Naive thymus-derived CD4-positive, alpha-beta T cell (primary cell): ENCODE measurements around the gene ALDH18A1. TPM values are rescaled to one million over a fixed set of nuclear protein-coding genes. Genes with fewer than 3 reads are reported as not detected.
A peak's percentile ranks its signal among the peaks of the same experiment; 100 is the strongest.

ENCODE experiments used
- ATAC-seq: fragments of 150-1000 bp; cut with Tn5 transposase; 2 replicates; pipeline ENCODE4 v1.10.0; 2021; ENCODE audit warnings: mild to moderate bottlenecking, moderate library complexity
- CTCF ChIA-PET: fragments of 350-600 bp; sonication (Branson Sonifier 250); formaldehyde crosslinking; loops from one replicate; lab custom pipeline; 2021; ENCODE audit warnings: antibody characterized with exemption; lab: Charles Lee
- POLR2A ChIA-PET: fragments of 350-600 bp; sonication (Branson Sonifier 250); formaldehyde crosslinking; loops from one replicate; lab custom pipeline; 2021; ENCODE audit warnings: antibody characterized with exemption, inconsistent platforms; lab: Charles Lee
- DNase-seq, 9 donors: peaks; one replicate each; pipeline versions ENCODE4 v3.0.0 to v3.0.0-alpha.2; 2020 to 2022; ENCODE audit warnings: mixed read lengths in 1 of 9
- H3K27ac ChIP-seq: one replicate; pipeline ENCODE4 v1.7.0; 2013; ENCODE audit warnings: mild to moderate bottlenecking, low read depth, low read length, moderate library complexity
- H3K27me3 ChIP-seq, 2 donors: one replicate each; pipeline ENCODE4 v1.7.0; 2013; ENCODE audit warnings: low read length in 2 of 2, mild to moderate bottlenecking in 2 of 2, moderate library complexity in 2 of 2; ENCODE audit not compliant: control insufficient read depth in 2 of 2, insufficient read depth in 2 of 2
- H3K36me3 ChIP-seq, 3 experiments: 1 replicate in 2 of 3; 2 replicates in 1 of 3; pipeline ENCODE4 v1.7.0; 2013; ENCODE audit warnings: low read length in 3 of 3, mild to moderate bottlenecking in 3 of 3, moderate library complexity in 1 of 3; ENCODE audit not compliant: insufficient read depth in 3 of 3, control insufficient read depth in 2 of 3
- H3K4me1 ChIP-seq, 2 donors: one replicate each; pipeline ENCODE4 v1.7.0; 2013; ENCODE audit warnings: low read length in 2 of 2, mild to moderate bottlenecking in 2 of 2, moderate library complexity in 1 of 2; ENCODE audit not compliant: control insufficient read depth in 2 of 2, insufficient read depth in 2 of 2
- H3K4me3 ChIP-seq: 2 replicates; pipeline ENCODE4 v1.7.0; 2013; ENCODE audit warnings: mild to moderate bottlenecking, low read length
- H3K9me3 ChIP-seq, 3 experiments: 1 replicate in 2 of 3; 2 replicates in 1 of 3; pipeline ENCODE4 v1.7.0; 2013; ENCODE audit warnings: low read length in 3 of 3; ENCODE audit not compliant: control insufficient read depth in 2 of 3
- H3K27ac Mint-ChIP-seq, 9 donors: one replicate each; pipeline ENCODE4 v1.8.0; 2020 to 2022; ENCODE audit warnings: mixed read lengths in 9 of 9, mild to moderate bottlenecking in 8 of 9, moderate library complexity in 5 of 9, inconsistent platforms in 2 of 9
- H3K27me3 Mint-ChIP-seq, 5 donors: one replicate each; pipeline ENCODE4 v1.8.0; 2021 to 2022; ENCODE audit warnings: mixed read lengths in 5 of 5, mild to moderate bottlenecking in 1 of 5
- H3K36me3 Mint-ChIP-seq, 5 donors: one replicate each; pipeline ENCODE4 v1.8.0; 2020 to 2022; ENCODE audit warnings: mixed read lengths in 5 of 5, mild to moderate bottlenecking in 3 of 5, inconsistent platforms in 1 of 5
- H3K4me1 Mint-ChIP-seq, 7 donors: one replicate each; pipeline ENCODE4 v1.8.0; 2020 to 2022; ENCODE audit warnings: mixed read lengths in 7 of 7, mild to moderate bottlenecking in 3 of 7, inconsistent platforms in 1 of 7
- H3K4me3 Mint-ChIP-seq, 10 donors: one replicate each; pipeline ENCODE4 v1.8.0; 2020 to 2022; ENCODE audit warnings: mild to moderate bottlenecking in 10 of 10, mixed read lengths in 10 of 10, moderate library complexity in 6 of 10, inconsistent platforms in 2 of 10
- H3K9me3 Mint-ChIP-seq, 11 donors: one replicate each; pipeline ENCODE4 v1.8.0; 2020 to 2022; ENCODE audit warnings: mixed read lengths in 11 of 11, mild to moderate bottlenecking in 4 of 11, inconsistent platforms in 1 of 11, moderate library complexity in 1 of 11
- intact Hi-C, 2 donors: fragments of 100-400 bp; cut with micrococcal nuclease; formaldehyde crosslinking; loops; one replicate each; pipeline ENCODE4 v1.15.1; 2023
- polyA plus RNA-seq, 2 donors: library from polyadenylated mRNA; unstranded; fragments of 300-500 nt; fragmentation: Illumina TruSeq; gene quantifications; one replicate each; pipeline ENCODE4 v1.2.3, GENCODE V29; 2021
- total RNA-seq, 6 experiments: library from RNA in 5 of 6; stranded (reverse) in 5 of 6; gene quantifications; 1 replicate in 5 of 6; 2 replicates in 1 of 6; pipeline ENCODE4 v1.2.3 and lab custom pipeline; 2021 to 2026

ALDH18A1 gene
- total and polyA plus RNA-seq, 7 experiments from 2014 or later = 15.0 to 73.8 (median 28.3) TPM

DNA sequence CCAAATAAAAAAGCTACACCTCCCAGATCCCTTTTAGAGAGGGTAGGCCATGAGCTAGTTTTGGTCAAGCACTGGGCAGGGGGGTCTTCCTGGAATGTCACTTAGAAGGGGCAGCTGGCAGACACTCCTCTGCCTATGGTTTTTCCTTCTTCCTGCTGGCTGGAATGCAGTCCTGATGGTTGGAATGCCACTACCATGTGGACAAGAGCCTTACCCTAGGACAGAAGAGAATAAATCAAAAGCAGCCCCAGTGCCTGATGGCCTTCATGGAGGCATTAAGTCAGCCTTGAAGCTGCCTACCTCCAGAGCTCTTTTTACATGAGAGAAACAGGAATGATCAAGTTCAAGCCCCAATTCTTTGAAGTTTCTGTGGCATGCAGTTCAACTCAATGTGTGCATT is 51.9 kb downstream of the ALDH18A1 start:
- ChIA-PET CTCF (interaction anchor here (0.7 to 4.6 kb wide), 2 partner anchors 62 to 174 kb away, joined by 3 to 31 read pairs; no protein-coding TSS in a partner anchor), POLR2A (no interaction called here)
- H3K27me3 ChIP-seq = no peaks in the 10 kb centered on the region
- no peak for ATAC-seq
- Mint-ChIP-seq H3K27me3 (peaks cover 0 to 2% (median 0%) of the 10 kb centered on the region in 5 donors), H3K27ac (no peak overlapping the region), H3K9me3 (no peaks in the 10 kb centered on the region), H3K4me1 (peaks cover 0 to 4% (median 0%) of the 10 kb centered on the region in 7 donors), H3K36me3 (peaks cover 0 to 41% (median 9%) of the 10 kb centered on the region in 5 donors), H3K4me3 (no peak overlapping the region)
- intact Hi-C loops = loop anchor here (5.0 kb wide), 2 partner anchors 157 to 472 kb away; no protein-coding TSS in a partner anchor
- H3K4me1 ChIP-seq = no peaks in the 10 kb centered on the region
- H3K36me3 ChIP-seq = peaks cover 0 to 44% (median 5%) of the 10 kb centered on the region in 3 experiments
- no peak for DNase-seq
- no peaks in the 10 kb centered on the region for H3K9me3 ChIP-seq
- no peak overlapping the region for H3K27ac ChIP-seq
- H3K4me3 ChIP-seq = no peak overlapping the region

GRCh38 chr10:95602382-95602781 is 54.1 kb downstream of the ALDH18A1 start:
- Mint-ChIP-seq H3K27ac (no peak overlapping the region), H3K4me3 (no peak overlapping the region), H3K9me3 (peaks cover 0 to 3% (median 0%) of the 10 kb centered on the region in 11 donors), H3K36me3 (peaks cover 0 to 31% (median 5%) of the 10 kb centered on the region in 5 donors), H3K27me3 (peaks cover 0 to 5% (median 0%) of the 10 kb centered on the region in 5 donors), H3K4me1 (peaks cover 0 to 4% (median 0%) of the 10 kb centered on the region in 7 donors)
- Histone ChIP-seq H3K4me1 (no peaks in the 10 kb centered on the region), H3K36me3 (peaks cover 0 to 23% (median 0%) of the 10 kb centered on the region in 3 experiments), H3K4me3 (no peak overlapping the region), H3K27me3 (no peaks in the 10 kb centered on the region), H3K9me3 (no peaks in the 10 kb centered on the region), H3K27ac (no peak overlapping the region)
- no peak for ATAC-seq
- CTCF ChIA-PET = interaction anchor here (0.6 to 4.6 kb wide), 2 partner anchors 171 to 183 kb away, joined by 5 to 31 read pairs; no protein-coding TSS in a partner anchor
- no peak for DNase-seq
- POLR2A ChIA-PET = no interaction called here
- intact Hi-C loops = loop anchor here (5.0 kb wide), 2 partner anchors 155 to 470 kb away; no protein-coding TSS in a partner anchor

GRCh38 chr10:95601116-95601719 is 55.3 kb downstream of the ALDH18A1 start:
- no peaks in the 10 kb centered on the region for H3K27me3 ChIP-seq
- ATAC-seq (peak; percentile 58), DNase-seq (peak in 8 of 9 donors; percentile 2 to 44 (median 28))
- no peaks in the 10 kb centered on the region for H3K4me1 ChIP-seq
- Mint-ChIP-seq H3K4me3 (no peak overlapping the region), H3K27me3 (peaks cover 0 to 8% (median 5%) of the 10 kb centered on the region in 5 donors), H3K9me3 (peaks cover 0 to 3% (median 0%) of the 10 kb centered on the region in 11 donors), H3K4me1 (peaks cover 0 to 4% (median 0%) of the 10 kb centered on the region in 7 donors), H3K27ac (no peak overlapping the region), H3K36me3 (peaks cover 0 to 20% (median 3%) of the 10 kb centered on the region in 5 donors)
- intact Hi-C loops = loop anchor here (1.0 to 5.0 kb wide), 4 partner anchors 154 to 469 kb away; no protein-coding TSS in a partner anchor
- H3K4me3 ChIP-seq = no peak overlapping the region
- ChIA-PET POLR2A (no interaction called here), CTCF (interaction anchor here (0.6 to 3.4 kb wide), 2 partner anchors 24 to 171 kb away, joined by 3 to 19 read pairs; no protein-coding TSS in a partner anchor)
- H3K36me3 ChIP-seq = peaks cover 0 to 12% (median 0%) of the 10 kb centered on the region in 3 experiments
- no peaks in the 10 kb centered on the region for H3K9me3 ChIP-seq
- no peak overlapping the region for H3K27ac ChIP-seq

- no peak for ATAC-seq
- no peaks in the 10 kb centered on the region for H3K27me3 ChIP-seq
- H3K9me3 ChIP-seq = no peaks in the 10 kb centered on the region
- H3K27ac Mint-ChIP-seq = no peak overlapping the region
- DNase-seq = no peak
- no peak overlapping the region for H3K4me3 Mint-ChIP-seq
- ChIA-PET CTCF (interaction anchor here (3.4 kb wide), 1 partner anchor 170 kb away, joined by 19 read pairs; no protein-coding TSS in a partner anchor), POLR2A (no interaction called here)
- peaks cover 0 to 12% (median 5%) of the 10 kb centered on the region in 5 donors for H3K27me3 Mint-ChIP-seq
- no peaks in the 10 kb centered on the region for H3K4me1 ChIP-seq
- intact Hi-C loops = loop anchor here (5.0 kb wide), 2 partner anchors 153 to 468 kb away; no protein-coding TSS in a partner anchor
- H3K36me3 Mint-ChIP-seq = peaks cover 0 to 10% (median 0%) of the 10 kb centered on the region in 5 donors
- H3K4me1 Mint-ChIP-seq = peaks cover 0 to 4% (median 0%) of the 10 kb centered on the region in 7 donors
- H3K4me3 ChIP-seq = no peak overlapping the region
- H3K27ac ChIP-seq = no peak overlapping the region
- peaks cover 0 to 3% (median 0%) of the 10 kb centered on the region in 11 donors for H3K9me3 Mint-ChIP-seq
- peaks cover 0 to 5% (median 0%) of the 10 kb centered on the region in 3 experiments for H3K36me3 ChIP-seq
Observed at GRCh38 chr10:95600158-95600557, 56.4 kb downstream of the ALDH18A1 start.

- no peak for ATAC-seq
- POLR2A ChIA-PET = no interaction called here
- H3K4me3 ChIP-seq = no peak overlapping the region
- H3K4me3 Mint-ChIP-seq = no peak overlapping the region
- H3K27me3 Mint-ChIP-seq = peaks cover 0 to 16% (median 10%) of the 10 kb centered on the region in 5 donors
- intact Hi-C loops = no loop called here
- H3K27me3 ChIP-seq = no peaks in the 10 kb centered on the region
- peaks cover 0 to 4% (median 0%) of the 10 kb centered on the region in 7 donors for H3K4me1 Mint-ChIP-seq
- no peaks in the 10 kb centered on the region for H3K9me3 ChIP-seq
- no peak for DNase-seq
- H3K4me1 ChIP-seq = no peaks in the 10 kb centered on the region
- H3K27ac ChIP-seq = no peak overlapping the region
- H3K9me3 Mint-ChIP-seq = peaks cover 0 to 3% (median 0%) of the 10 kb centered on the region in 11 donors
- H3K36me3 ChIP-seq = no peaks in the 10 kb centered on the region
- H3K36me3 Mint-ChIP-seq = no peaks in the 10 kb centered on the region
- CTCF ChIA-PET = interaction anchor here (0.6 to 3.4 kb wide), 2 partner anchors 167 to 187 kb away, joined by 3 to 19 read pairs; no protein-coding TSS in a partner anchor
- no peak overlapping the region for H3K27ac Mint-ChIP-seq
Observed at GRCh38 chr10:95597788-95598187, 58.7 kb downstream of the ALDH18A1 start.

- H3K4me3 Mint-ChIP-seq = no peak overlapping the region
- no peaks in the 10 kb centered on the region for H3K9me3 Mint-ChIP-seq
- Histone ChIP-seq H3K36me3 (no peaks in the 10 kb centered on the region), H3K4me3 (no peak overlapping the region), H3K9me3 (no peaks in the 10 kb centered on the region), H3K27ac (no peak overlapping the region), H3K27me3 (no peaks in the 10 kb centered on the region), H3K4me1 (no peaks in the 10 kb centered on the region)
- no peak overlapping the region for H3K27ac Mint-ChIP-seq
- CTCF ChIA-PET = no interaction called here
- POLR2A ChIA-PET = no interaction called here
- peaks cover 0 to 22% (median 14%) of the 10 kb centered on the region in 5 donors for H3K27me3 Mint-ChIP-seq
- no peaks in the 10 kb centered on the region for H3K4me1 Mint-ChIP-seq
- ATAC-seq (no peak), DNase-seq (no peak)
- intact Hi-C loops = no loop called here
- no peaks in the 10 kb centered on the region for H3K36me3 Mint-ChIP-seq
Observed at GRCh38 chr10:95588025-95588424, 68.5 kb downstream of the ALDH18A1 start.
